ENCODE data around the gene RAB36.

RAB36 gene

DNA sequence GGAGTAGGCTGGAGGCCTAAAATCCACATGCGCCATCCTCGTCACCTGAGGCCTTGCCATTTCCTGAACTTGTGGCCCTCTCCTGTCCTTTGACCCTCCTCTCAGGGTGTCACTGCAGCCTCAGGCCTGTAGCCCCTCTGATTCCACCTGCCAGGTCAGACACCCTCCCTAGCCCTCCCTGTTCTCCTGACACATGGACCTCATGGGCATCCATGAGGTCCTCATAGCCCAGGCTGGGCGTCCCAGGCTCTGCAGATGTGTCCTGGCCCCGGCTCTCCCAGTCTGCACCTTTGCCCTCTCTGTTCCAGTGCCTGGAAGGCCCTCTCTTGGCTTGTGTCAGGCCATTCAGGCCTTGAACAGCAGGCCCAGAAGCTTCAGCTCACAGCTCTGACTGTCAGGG, 15.8 kb downstream of the RAB36 start:
- DNase-seq, result no peak

DNA sequence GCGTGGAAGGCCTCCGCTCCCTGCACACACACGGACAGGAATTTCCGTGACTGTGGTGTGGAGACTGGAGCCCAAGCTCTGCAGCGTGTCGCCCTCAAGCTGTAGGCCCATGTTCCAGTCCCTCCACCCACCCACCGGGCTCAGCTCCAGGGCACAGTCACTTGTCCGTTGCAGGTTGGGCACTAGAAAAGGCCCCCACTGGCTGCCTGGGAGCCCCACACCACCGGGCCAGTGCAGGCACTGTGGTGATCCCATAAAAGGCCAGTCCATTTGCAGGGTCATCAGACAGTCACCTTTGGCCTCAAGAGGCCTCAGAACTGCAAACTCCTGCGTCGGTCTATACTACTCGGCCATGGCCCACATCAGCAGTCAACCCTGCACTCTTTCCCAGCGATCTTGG, 16.3 kb downstream of the RAB36 start:
- no peak for DNase-seq

DNA sequence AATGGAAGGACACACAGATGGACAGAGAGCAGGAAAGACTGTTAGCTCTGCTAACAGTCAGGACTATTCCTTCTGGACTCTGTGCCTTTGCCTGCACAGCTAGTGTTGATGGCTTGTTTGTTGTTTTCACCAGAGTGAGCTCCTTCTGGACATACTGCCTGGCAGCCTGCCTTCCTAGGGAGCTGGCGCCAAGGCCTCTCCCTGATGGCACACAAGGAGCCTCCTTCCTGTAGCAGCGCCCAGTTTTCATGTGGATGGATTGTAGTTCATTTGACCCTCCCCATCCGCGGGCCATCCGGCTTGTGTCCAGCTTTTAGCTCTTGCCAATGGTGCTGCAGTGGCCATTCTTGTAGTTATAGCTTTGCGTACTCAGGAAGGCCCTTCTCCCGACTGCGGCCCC, 18.4 kb downstream of the RAB36 start:
- no peak for DNase-seq

DNA sequence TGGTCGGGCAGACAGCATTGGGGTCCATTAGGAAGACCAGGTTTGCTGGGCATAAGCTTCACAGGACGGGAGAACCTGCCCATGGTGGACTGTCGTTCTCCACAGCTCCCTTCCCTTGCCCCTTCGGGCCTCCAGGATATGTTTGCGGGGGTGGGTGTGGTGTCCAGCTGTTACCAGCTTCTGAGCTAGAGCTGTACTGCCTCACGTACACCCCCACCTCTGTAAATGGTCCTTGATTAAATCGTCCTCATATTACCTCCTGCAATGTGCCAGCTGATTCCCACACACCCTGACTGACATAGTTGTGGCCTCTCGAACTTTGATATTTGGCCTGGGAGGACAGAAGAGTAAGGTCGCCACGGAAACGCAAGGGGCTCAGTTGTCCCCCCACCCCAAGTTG, 18.8 kb downstream of the RAB36 start:
- DNase-seq, result no peak

DNA sequence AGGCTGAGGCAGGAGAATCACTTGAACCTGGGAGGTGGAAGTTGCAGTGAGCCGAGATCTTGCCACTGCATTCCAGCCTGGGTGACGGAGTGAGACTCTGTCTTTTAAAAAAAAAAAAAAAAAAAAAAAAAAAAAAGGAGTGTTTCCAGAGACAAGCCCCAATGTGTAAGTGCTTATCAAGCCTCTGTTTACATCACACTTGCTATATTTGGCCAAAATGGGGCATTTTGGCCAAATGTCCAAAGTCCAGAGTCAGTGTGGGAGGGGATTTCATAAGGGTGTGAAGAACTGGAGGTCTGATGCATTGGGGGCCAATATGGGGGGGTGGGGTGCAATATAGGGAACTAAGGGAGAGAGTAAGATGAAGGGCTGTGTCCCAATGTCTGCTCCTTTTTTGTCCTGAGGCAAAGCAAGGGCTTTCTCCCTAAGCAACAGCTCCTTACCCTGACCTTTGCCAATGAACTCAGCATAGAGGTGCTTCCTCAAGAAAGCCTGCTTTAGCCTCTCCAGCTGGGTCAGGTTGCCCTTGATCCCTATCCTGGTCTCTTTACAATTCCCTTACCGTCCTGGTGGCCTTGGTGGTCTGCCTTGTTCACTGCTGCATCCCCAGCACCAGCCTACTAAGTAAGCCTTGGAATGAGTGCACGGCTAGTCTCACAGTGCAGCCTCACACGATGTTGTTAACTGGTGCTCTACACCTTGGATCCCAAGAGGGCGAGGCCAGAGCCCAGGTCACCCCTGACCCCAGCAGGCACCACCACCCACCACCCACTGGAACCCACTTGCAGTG, 21.0 kb downstream of the RAB36 start:
- DNase-seq, result no peak

DNA sequence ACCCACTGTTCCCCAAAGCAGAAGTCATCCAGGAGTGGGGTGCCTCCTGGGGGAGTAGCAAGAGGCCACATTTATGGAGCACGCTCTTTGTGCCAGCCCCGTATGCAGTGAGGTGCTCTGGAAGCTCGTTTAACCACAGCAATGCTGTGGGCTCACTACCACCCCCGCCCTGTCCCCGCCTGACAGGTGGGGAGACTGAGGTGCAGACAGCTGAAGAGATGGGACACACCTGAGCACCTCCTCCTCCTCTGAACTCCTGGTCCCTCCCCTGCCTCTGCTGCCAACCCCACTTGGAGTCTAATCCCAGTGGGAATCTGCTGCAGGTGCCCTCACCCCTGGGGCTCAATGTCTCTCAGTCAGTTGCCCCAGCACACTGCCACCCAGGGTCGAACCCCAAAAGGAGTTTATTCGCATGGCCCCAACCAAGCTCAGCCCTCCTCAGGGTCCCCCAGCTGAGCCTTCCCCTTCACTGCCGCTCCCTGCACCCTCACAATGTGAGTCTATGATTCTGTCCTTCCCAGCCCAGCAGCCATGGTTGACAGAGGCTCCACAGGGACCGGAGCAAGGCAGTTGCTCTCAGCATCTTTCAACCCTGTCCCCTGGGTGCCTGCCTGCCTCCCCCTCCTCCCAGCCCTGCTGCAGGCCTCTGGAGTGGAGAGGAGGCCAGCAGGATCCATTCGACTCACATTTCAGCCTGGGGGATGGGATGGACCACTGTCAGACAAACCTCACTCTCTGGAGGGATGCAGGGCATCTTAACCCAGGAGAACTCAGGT, 21.8 kb downstream of the RAB36 start:
- no peak for DNase-seq

DNA sequence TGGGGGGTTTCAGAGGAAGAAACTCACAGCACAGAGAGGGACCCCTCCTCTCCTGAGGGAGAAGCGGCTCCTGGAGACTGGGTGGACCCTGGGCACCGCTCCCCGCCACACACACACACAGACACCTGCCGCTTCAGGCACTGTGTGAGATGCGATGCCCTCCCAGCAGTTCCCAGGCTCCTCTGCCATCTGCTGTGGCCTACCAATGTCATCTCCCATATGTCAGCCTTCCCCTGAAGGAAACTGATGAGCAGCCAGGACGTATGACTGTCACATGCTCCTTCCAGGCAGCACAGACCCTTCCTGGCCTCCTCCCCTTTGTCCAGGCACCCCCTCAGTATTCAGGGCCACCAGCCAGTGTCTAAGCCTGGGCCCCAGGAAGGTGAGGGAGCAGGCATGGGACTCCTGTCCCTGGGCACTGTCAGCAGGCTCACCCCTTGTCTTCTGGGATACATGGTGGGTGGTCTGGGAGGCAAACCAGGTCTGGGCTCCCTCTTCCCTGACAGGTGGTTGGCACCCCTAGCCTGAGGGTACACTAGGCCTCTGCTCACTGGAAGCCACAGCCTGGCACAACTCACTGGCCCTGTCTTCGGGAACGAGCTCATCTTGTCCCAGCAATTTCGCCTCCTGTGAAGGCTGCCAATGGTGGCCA, 23.2 kb downstream of the RAB36 start:
- DNase-seq, result no peak

DNA sequence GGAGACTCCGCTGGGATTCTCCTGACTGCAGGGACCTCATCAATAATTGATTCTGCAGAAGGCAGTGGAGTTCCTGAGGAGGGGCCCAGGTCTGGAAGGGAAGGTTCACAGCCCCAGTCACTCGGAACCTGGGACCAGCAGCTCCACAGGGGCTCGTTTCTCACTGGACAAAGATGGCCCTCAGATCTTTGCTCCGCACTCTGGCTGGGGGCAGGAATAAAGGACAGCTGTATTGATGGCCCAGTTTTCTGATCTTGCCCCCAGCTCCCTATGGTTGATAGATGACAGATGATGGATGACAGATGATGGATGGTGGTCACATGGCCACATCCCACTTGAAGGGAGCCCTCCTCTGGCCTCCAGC, 23.7 kb downstream of the RAB36 start:
- DNase-seq, result no peak

DNA sequence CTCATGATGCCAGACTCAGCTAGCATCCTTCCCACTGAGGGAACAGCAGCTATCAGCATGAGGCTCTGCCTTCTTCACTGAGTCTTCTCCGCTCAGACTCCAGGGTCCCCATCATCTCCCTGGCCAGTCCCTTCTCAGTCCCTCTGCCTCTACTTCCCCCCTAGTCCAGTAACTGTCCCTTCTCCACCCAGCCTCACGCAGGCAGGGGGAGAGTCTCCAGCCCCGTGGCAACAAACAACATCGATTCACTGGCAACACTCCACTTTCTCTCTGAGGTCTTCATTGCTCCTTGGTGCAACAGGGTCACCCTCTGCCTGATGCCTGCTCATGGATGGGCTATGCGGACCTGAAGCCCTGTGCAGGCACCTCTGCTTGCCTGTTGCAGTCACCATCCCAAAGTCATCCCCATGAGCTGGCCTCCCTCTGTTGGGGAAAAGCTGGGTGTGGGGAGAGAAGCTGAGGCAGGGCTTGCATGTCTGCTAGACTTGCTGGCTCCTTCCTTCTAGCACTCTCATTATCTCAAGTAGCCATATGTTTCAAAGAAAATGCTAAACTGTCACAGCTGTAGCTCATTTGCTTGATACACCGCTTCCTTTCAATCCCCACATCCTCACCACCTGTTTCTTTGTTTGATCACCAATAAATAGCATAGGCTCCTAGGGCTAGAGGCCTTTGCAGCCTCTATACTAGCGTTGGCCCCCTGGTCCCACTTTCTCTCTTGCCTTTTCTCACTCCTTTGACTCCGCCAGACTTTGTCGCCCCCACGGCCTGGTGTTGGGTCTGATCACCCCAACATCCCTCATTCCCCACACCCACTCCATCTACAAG, 30.8 kb downstream of the RAB36 start:
- peak in 1 of 5 experiments; percentile 83 for DNase-seq

DNA sequence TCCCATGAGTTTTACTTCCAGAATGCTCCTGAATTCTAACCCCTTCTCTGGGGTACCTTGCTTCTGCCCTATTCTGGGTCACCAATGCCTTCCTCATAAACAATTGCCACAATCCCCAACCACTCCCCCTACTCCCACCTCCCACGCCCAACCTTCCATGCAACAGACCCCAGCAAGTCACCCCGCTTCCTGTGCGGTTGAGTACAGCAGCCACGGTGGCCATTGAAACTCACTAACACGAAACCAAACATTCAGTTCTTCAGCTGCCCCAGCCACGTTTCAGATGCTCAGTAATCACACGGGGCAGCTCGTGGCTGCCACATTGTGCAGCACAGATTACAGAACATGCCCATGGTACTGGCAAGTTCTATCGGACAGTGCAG, 31.4 kb downstream of the RAB36 start:
- peak in 1 of 5 experiments; percentile 66 for DNase-seq

DNA sequence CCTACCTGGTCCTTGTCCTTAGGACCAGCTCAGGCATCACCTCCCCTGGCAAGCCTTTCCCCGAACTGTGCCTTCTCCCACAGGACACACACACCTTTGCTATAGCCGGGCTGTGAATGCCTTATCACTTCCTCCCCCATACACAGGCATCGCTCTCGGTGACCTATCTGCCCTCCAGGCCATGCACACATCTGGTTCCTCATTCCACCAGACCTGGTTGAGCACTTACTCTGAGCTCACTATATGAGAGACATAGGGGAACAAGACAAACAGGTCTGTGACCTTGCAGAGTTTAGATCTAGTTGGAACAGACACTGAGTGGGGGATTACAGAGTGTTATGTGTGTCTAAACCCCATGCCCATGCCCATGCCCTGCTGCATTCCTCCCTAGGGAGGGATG, 31.9 kb downstream of the RAB36 start:
- no peak for DNase-seq

DNA sequence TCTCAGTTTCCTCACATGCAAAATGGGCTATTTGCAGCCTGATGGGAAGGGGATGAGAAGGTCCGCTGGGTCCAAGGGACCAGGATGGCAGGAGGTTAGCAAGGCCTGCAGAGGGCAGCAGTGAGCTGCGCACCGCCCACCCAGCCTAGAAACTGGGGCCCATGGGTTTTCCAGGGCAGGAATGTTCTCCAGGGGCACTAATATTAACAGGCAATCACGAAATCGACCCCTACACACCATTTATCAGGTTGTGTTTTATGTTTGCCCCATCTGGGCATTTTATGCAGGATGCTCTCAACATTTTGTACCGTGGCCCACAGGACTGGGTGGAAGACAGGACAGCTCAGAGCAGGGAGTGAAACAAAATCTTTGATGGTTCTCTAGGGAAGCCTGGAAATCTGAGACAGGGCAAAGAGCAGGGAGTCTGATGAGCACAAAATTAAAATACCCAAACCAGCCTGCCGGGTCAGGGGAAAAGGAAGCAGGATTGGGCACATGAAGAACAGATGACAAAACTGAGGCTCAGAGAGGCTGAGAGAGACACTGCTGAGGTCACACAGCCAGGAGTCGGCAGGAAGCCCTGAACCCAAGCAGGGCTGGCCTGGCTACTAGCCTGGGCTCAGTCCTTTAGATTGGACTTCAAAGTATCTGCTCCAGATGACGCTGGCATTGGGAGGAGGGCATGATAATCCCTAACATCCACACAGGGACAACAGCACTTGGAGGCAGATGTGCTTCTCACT, 33.4 kb downstream of the RAB36 start:
- peak; percentile 34 to 51 (median 45) for DNase-seq

DNA sequence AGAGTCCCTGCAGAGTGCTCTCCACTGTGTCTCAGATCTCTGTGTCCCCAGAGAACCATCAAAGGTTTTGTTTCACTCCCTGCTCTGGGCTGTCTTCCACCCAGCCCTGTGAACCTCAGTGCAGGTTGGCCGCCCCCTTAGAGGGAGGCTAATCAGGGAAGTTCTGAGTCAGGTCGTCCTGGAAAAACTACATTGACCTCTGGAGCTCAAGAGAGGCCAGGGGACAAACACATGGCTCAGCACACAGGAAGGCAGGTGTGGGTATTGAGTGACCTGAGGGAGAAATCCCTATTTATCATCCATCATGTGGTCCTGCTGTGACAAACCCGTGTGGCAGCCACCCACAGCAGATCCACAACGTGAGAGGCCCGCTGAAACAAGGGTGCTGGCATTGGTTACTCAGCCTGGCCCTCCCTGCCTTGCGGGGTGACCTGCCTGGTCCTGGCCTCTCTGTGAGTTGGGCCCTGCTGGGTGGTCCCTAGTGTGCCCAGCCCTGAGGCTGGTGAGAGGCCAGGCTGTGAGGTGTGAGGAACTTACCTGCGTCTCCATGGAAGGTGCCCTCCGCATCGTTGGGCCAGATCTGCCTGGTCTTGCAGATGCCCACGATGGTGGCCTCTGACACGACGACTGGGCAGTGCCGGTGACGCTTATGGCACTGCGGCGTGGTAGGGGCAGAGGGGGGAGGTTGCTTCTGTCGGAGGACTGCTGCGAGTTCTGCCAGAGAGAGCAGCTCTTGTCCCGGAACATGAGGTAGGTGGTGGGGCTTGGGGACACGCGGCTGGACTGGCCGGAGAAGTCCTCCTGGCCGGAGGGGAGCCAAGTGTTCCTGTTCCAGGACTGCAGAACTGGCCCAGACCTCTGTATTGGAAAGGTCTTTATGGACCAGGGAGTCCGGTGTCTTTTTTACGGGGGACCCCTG, 34.4 kb downstream of the RAB36 start:
- DNase-seq, result no peak

DNA sequence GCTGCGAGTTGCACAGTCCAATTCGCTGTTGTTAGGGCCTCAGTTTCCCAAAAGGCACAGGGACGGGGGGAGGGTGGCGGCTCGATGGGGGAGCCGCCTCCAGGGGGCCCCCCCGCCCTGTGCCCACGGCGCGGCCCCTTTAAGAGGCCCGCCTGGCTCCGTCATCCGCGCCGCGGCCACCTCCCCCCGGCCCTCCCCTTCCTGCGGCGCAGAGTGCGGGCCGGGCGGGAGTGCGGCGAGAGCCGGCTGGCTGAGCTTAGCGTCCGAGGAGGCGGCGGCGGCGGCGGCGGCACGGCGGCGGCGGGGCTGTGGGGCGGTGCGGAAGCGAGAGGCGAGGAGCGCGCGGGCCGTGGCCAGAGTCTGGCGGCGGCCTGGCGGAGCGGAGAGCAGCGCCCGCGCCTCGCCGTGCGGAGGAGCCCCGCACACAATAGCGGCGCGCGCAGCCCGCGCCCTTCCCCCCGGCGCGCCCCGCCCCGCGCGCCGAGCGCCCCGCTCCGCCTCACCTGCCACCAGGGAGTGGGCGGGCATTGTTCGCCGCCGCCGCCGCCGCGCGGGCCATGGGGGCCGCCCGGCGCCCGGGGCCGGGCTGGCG, 35.1 kb downstream of the RAB36 start, which contains the start of gene BCR:
Gene BCR, plus strand, starts transcription at position 209 of the 592 bp plus-strand sequence. CDS start 452 bp downstream, outside the sequence.
- peak; percentile 28 to 78 (median 54) for DNase-seq

DNA sequence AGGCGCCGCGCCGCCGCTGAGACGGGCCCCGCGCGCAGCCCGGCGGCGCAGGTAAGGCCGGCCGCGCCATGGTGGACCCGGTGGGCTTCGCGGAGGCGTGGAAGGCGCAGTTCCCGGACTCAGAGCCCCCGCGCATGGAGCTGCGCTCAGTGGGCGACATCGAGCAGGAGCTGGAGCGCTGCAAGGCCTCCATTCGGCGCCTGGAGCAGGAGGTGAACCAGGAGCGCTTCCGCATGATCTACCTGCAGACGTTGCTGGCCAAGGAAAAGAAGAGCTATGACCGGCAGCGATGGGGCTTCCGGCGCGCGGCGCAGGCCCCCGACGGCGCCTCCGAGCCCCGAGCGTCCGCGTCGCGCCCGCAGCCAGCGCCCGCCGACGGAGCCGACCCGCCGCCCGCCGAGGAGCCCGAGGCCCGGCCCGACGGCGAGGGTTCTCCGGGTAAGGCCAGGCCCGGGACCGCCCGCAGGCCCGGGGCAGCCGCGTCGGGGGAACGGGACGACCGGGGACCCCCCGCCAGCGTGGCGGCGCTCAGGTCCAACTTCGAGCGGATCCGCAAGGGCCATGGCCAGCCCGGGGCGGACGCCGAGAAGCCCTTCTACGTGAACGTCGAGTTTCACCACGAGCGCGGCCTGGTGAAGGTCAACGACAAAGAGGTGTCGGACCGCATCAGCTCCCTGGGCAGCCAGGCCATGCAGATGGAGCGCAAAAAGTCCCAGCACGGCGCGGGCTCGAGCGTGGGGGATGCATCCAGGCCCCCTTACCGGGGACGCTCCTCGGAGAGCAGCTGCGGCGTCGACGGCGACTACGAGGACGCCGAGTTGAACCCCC, 35.8 kb downstream of the RAB36 start:
- DNase-seq, result peak in 2 of 5 experiments; percentile 32 to 62

DNA sequence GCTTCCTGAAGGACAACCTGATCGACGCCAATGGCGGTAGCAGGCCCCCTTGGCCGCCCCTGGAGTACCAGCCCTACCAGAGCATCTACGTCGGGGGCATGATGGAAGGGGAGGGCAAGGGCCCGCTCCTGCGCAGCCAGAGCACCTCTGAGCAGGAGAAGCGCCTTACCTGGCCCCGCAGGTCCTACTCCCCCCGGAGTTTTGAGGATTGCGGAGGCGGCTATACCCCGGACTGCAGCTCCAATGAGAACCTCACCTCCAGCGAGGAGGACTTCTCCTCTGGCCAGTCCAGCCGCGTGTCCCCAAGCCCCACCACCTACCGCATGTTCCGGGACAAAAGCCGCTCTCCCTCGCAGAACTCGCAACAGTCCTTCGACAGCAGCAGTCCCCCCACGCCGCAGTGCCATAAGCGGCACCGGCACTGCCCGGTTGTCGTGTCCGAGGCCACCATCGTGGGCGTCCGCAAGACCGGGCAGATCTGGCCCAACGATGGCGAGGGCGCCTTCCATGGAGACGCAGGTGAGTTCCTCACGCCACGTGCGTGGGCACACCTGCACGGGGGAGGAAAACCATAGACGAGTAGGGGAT, 36.5 kb downstream of the RAB36 start:
- DNase-seq, result no peak

DNA sequence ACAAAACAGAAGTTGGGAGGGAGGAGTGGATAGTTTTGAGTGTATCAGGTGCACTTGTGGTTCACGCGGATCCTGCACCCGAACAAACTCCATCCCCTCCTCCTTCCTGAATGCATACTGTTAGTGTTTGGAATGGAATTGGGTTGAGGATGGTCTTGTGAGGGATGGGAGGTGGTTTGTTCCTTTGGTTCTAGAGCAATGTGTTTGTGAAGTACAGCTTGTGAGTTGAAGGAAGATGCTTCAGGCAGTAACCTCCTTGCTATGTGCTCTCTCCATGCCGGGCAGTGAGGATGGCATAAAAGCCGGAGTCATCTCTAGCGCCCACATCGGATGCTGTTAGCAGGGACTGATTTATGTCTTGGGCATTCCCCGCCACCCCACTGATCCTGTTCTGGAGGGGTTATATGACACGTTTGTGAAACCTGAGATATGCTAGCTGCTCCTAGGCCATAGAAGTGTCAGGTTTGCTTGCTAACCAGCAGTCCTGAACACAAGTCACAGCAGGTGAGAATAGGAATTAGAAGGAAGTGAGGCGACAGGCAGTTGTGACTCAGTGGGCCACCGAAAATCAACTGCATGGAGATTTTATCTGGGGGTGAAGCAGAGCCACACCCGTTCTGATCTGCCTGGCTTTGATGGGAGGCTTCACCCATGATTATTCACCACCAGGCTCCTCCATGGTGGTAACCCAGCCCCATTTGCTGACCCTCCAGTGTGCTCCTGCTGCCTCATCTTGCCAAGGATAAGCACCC, 37.2 kb downstream of the RAB36 start:
- peak in 4 of 5 experiments; percentile 27 to 67 (median 48) for DNase-seq

DNA sequence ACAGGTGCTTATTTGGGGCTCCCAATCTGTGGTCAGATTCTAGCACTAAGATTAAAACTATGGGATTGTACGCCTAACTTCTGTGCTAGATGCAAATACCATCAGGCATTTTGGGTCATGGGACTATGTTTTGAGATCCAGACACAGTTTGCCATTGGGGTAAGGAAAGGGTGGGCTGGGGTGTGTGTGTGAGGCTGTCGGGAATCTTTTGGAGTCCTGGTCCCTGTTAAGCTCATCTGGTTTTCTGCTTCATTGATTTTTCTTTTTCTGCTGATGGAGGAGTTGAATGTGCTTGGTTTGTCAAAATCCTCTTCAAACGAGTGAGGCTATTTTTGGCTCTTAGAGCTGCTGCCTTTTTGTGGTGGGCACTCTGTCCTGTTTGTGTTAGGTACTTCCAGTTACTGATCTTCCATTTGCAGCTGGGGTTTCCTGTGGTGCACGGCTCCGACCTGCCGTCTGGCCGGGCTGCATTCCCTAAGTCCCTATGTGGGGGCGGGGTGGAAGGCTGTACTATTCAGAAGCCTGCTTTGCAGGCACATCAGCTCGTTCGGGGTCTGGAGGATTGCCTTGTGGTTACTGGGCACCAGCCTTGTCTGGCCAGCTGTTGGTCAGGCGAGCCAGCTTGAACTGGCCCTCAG, 37.9 kb downstream of the RAB36 start:
- no peak for DNase-seq

All from T-helper 2 cell (primary cell).